Trophoblast cell (in vitro differentiated cells and primary cell): ENCODE measurements around the gene AGMO.

ENCODE experiments used
- DNase-seq, 2 donors: peaks; one replicate each; pipeline ENCODE4 v3.0.0-alpha.2; 2016
- H2AFZ ChIP-seq: 2 replicates; pipeline ENCODE4 v1.6.1; 2013; ENCODE audit warnings: low read length, moderate library complexity, mild to moderate bottlenecking; ENCODE audit not compliant: insufficient read depth, poor library complexity
- H2AK5ac ChIP-seq: 2 replicates; pipeline ENCODE4 v1.6.1; 2013; ENCODE audit warnings: mild to moderate bottlenecking, low read length
- H2BK120ac ChIP-seq: 2 replicates; pipeline ENCODE4 v1.6.1; 2013; ENCODE audit warnings: low read length, mild to moderate bottlenecking, moderate library complexity; ENCODE audit not compliant: insufficient read depth, poor library complexity
- H2BK12ac ChIP-seq: 2 replicates; pipeline ENCODE4 v1.6.1; 2013; ENCODE audit warnings: mild to moderate bottlenecking, low read length, moderate library complexity
- H2BK5ac ChIP-seq: 2 replicates; pipeline ENCODE4 v1.6.1; 2013; ENCODE audit warnings: low read length, low read depth, moderate library complexity, mild to moderate bottlenecking; ENCODE audit not compliant: poor library complexity
- H3K14ac ChIP-seq: 2 replicates; pipeline ENCODE4 v1.6.1; 2013; ENCODE audit warnings: mild to moderate bottlenecking, low read length
- H3K18ac ChIP-seq: 2 replicates; pipeline ENCODE4 v1.6.1; 2013; ENCODE audit warnings: mild to moderate bottlenecking, low read length
- H3K23ac ChIP-seq: 2 replicates; pipeline ENCODE4 v1.6.1; 2013; ENCODE audit warnings: low read length
- H3K27ac ChIP-seq: 2 replicates; pipeline ENCODE4 v1.5.1; 2013; ENCODE audit warnings: low read depth, mild to moderate bottlenecking, inconsistent platforms, low read length, moderate library complexity
- H3K27me3 ChIP-seq: 2 replicates; pipeline ENCODE4 v1.6.1; 2013; ENCODE audit warnings: inconsistent platforms, mild to moderate bottlenecking, low read length, moderate library complexity; ENCODE audit not compliant: insufficient read depth
- H3K36me3 ChIP-seq, 2 experiments: 1 replicate in 1 of 2; 2 replicates in 1 of 2; pipeline ENCODE4 v1.6.1; 2013; ENCODE audit warnings: low read length in 2 of 2, mild to moderate bottlenecking in 2 of 2, moderate library complexity in 1 of 2; ENCODE audit not compliant: insufficient read depth in 2 of 2, control insufficient read depth in 1 of 2
- H3K4ac ChIP-seq: 2 replicates; pipeline ENCODE4 v1.6.1; 2013; ENCODE audit warnings: low read depth, mild to moderate bottlenecking, low read length, moderate library complexity
- H3K4me1 ChIP-seq, 2 experiments: 1 replicate in 1 of 2; 2 replicates in 1 of 2; pipeline ENCODE4 v1.6.1; 2013; ENCODE audit warnings: low read length in 2 of 2, mild to moderate bottlenecking in 2 of 2, moderate library complexity in 1 of 2; ENCODE audit not compliant: insufficient read depth in 2 of 2, control insufficient read depth in 1 of 2
- H3K4me2 ChIP-seq: 2 replicates; pipeline ENCODE4 v1.6.1; 2013; ENCODE audit warnings: inconsistent platforms, mild to moderate bottlenecking, low read length, moderate library complexity
- H3K4me3 ChIP-seq: 2 replicates; pipeline ENCODE4 v1.5.1; 2013; ENCODE audit warnings: mild to moderate bottlenecking, low read depth, low read length, inconsistent platforms
- H3K79me1 ChIP-seq: one replicate; pipeline ENCODE4 v1.6.1; 2013; ENCODE audit warnings: low read length
- H3K79me2 ChIP-seq: 2 replicates; pipeline ENCODE4 v1.6.1; 2013; ENCODE audit warnings: low read length, mild to moderate bottlenecking; ENCODE audit not compliant: control insufficient read depth, insufficient read depth, poor library complexity
- H3K9ac ChIP-seq: 2 replicates; pipeline ENCODE4 v1.6.1; 2013; ENCODE audit warnings: mild to moderate bottlenecking, low read length
- H3K9me3 ChIP-seq: 2 replicates; pipeline ENCODE4 v1.6.1; 2013; ENCODE audit warnings: low read depth, mild to moderate bottlenecking, control low read depth, inconsistent platforms, low read length; ENCODE audit not compliant: insufficient read depth
- H4K12ac ChIP-seq: 2 replicates; pipeline ENCODE4 v1.6.1; 2013; ENCODE audit warnings: low read depth, mild to moderate bottlenecking, low read length, moderate library complexity
- H4K8ac ChIP-seq: 2 replicates; pipeline ENCODE4 v1.6.1; 2013; ENCODE audit warnings: low read depth, mild to moderate bottlenecking, low read length, moderate library complexity
- H4K91ac ChIP-seq: one replicate; pipeline ENCODE4 v1.6.1; 2013; ENCODE audit warnings: low read depth, mild to moderate bottlenecking, low read length, moderate library complexity
- WGBS: extraction: QIAGEN DNeasy Blood & Tissue Kit; methylation state at CpG from one replicate; pipeline ENCODE4 v1.1.7; 2013; ENCODE audit warnings: missing lambda C conversion rate; ENCODE audit not compliant: insufficient read length, insufficient coverage; ENCODE audit errors: extremely low coverage; 5-methylcytosine and 5-hydroxymethylcytosine counted together

The AGMO gene

GRCh38 chr7:15580604-15581351 is 19.0 kb upstream of the AGMO start:
- H3K27me3 ChIP-seq: no peaks in the 10 kb centered on the region
- peaks cover 3% of the 10 kb centered on the region for H3K9me3 ChIP-seq
- no peak overlapping the region for H3K4me3 ChIP-seq
- H3K27ac ChIP-seq: no peak overlapping the region
- H4K91ac ChIP-seq: no peak overlapping the region
- H3K4me2 ChIP-seq: no peak overlapping the region
- no peak overlapping the region for H3K4ac ChIP-seq
- no peak overlapping the region for H2BK12ac ChIP-seq
- H2BK5ac ChIP-seq: no peak overlapping the region
- no peaks in the 10 kb centered on the region for H3K36me3 ChIP-seq
- no peak overlapping the region for H2AFZ ChIP-seq
- H2BK120ac ChIP-seq: no peak overlapping the region
- H3K4me1 ChIP-seq: peaks cover 2 to 3% of the 10 kb centered on the region in 2 experiments
- no peak overlapping the region for H4K12ac ChIP-seq
- no peak overlapping the region for H4K8ac ChIP-seq
- H3K79me2 ChIP-seq: no peaks in the 10 kb centered on the region
- no peak overlapping the region for H3K23ac ChIP-seq
- no peaks in the 10 kb centered on the region for H3K79me1 ChIP-seq
- no peak overlapping the region for H3K14ac ChIP-seq
- no CpG with 5 or more reads among the region's 3 CpGs for WGBS
- no peak overlapping the region for H3K9ac ChIP-seq
- no peak overlapping the region for H2AK5ac ChIP-seq
- no peak for DNase-seq
- no peak overlapping the region for H3K18ac ChIP-seq

- Histone ChIP-seq H3K27me3 (no peaks in the 10 kb centered on the region), H2BK12ac (no peak overlapping the region), H3K36me3 (no peaks in the 10 kb centered on the region), H4K12ac (no peak overlapping the region), H3K4me3 (no peak overlapping the region), H3K79me1 (no peaks in the 10 kb centered on the region), H3K4me1 (peaks cover 2 to 3% of the 10 kb centered on the region in 2 experiments), H3K23ac (no peak overlapping the region), H3K9ac (no peak overlapping the region), H3K27ac (no peak overlapping the region), H3K4me2 (no peak overlapping the region), H2BK120ac (no peak overlapping the region), H2AK5ac (no peak overlapping the region), H3K4ac (no peak overlapping the region), H3K14ac (no peak overlapping the region), H3K18ac (no peak overlapping the region), H2BK5ac (no peak overlapping the region), H4K91ac (no peak overlapping the region), H4K8ac (no peak overlapping the region), H3K9me3 (no peaks in the 10 kb centered on the region), H3K79me2 (no peaks in the 10 kb centered on the region), H2AFZ (no peak overlapping the region)
- no peak for DNase-seq
- WGBS: no CpG with 5 or more reads among the region's 2 CpGs
Observed at GRCh38 chr7:15577600-15577999, 15.8 kb upstream of the AGMO start.

GRCh38 chr7:15571301-15571878 is 9.6 kb upstream of the AGMO start:
- Histone ChIP-seq H3K4ac (no peak overlapping the region), H2BK120ac (no peak overlapping the region), H4K91ac (no peak overlapping the region), H3K4me2 (no peak overlapping the region), H3K4me3 (no peak overlapping the region), H3K79me2 (no peaks in the 10 kb centered on the region), H2BK5ac (no peak overlapping the region), H4K12ac (no peak overlapping the region), H3K36me3 (no peaks in the 10 kb centered on the region), H3K27ac (no peak overlapping the region), H3K27me3 (no peaks in the 10 kb centered on the region), H3K23ac (no peak overlapping the region), H3K79me1 (no peaks in the 10 kb centered on the region), H3K18ac (no peak overlapping the region), H2BK12ac (no peak overlapping the region), H3K4me1 (no peaks in the 10 kb centered on the region), H3K9me3 (no peaks in the 10 kb centered on the region), H2AK5ac (no peak overlapping the region), H3K14ac (no peak overlapping the region), H2AFZ (no peak overlapping the region), H3K9ac (no peak overlapping the region), H4K8ac (no peak overlapping the region)
- WGBS: no CpG with 5 or more reads among the region's 3 CpGs
- DNase-seq: no peak

- no CpG with 5 or more reads among the region's 2 CpGs for WGBS
- Histone ChIP-seq H3K79me2 (no peaks in the 10 kb centered on the region), H3K9me3 (no peaks in the 10 kb centered on the region), H3K14ac (no peak overlapping the region), H3K4me3 (no peak overlapping the region), H3K4me2 (no peak overlapping the region), H2BK12ac (no peak overlapping the region), H4K12ac (no peak overlapping the region), H2AFZ (no peak overlapping the region), H2BK5ac (no peak overlapping the region), H2BK120ac (no peak overlapping the region), H2AK5ac (no peak overlapping the region), H3K27ac (no peak overlapping the region), H3K18ac (no peak overlapping the region), H3K4me1 (no peaks in the 10 kb centered on the region), H4K91ac (no peak overlapping the region), H4K8ac (no peak overlapping the region), H3K79me1 (no peaks in the 10 kb centered on the region), H3K23ac (no peak overlapping the region), H3K9ac (no peak overlapping the region), H3K27me3 (no peaks in the 10 kb centered on the region), H3K36me3 (no peaks in the 10 kb centered on the region), H3K4ac (no peak overlapping the region)
- no peak for DNase-seq
Observed at GRCh38 chr7:15567652-15568051, 5.8 kb upstream of the AGMO start.
